Testis (tissue), 3 donors: ENCODE results near the gene ZHX3. TPM values are rescaled to one million over a fixed set of nuclear protein-coding genes. Genes with fewer than 3 reads are reported as not detected.

Experiments used
- DNase-seq: peaks from one replicate; pipeline ENCODE4 v3.0.0-alpha.2; 2019
- H3K27ac ChIP-seq, 2 donors: fragments of 200-600 bp; sonication (generic); one replicate each; pipeline ENCODE4 v1.5.1; 2019
- H3K27me3 ChIP-seq: fragments of 200-600 bp; sonication (generic); one replicate; pipeline ENCODE4 v1.5.1; 2019
- H3K36me3 ChIP-seq: fragments of 200-600 bp; sonication (generic); one replicate; pipeline ENCODE4 v1.5.1; 2017; ENCODE audit warnings: low read depth; ENCODE audit errors: missing control alignments
- H3K4me1 ChIP-seq: fragments of 200-600 bp; sonication (generic); one replicate; pipeline ENCODE4 v1.5.1; 2019
- H3K4me3 ChIP-seq, 2 donors: fragments of 200-600 bp; sonication (generic); one replicate each; pipeline ENCODE4 v1.5.1; 2017 to 2019
- H3K9me3 ChIP-seq: fragments of 200-600 bp; sonication (generic); one replicate; pipeline ENCODE4 v1.5.1; 2017
- CTCF ChIP-seq, 3 experiments: fragments of 450-650 bp in 2 of 3; fragments of 200-600 bp in 1 of 3; sonication (generic) in 1 of 3; IDR thresholded peaks; one replicate each; pipeline ENCODE4 v1.5.1; 2016 to 2019; ENCODE audit warnings: antibody characterized with exemption in 3 of 3, mild to moderate bottlenecking in 2 of 3, moderate library complexity in 1 of 3
- POLR2A ChIP-seq: fragments of 450-650 bp; IDR thresholded peaks from one replicate; pipeline ENCODE4 v1.6.1; 2017; ENCODE audit warnings: antibody characterized with exemption, mild to moderate bottlenecking, moderate library complexity
- WGBS, 2 donors: methylation state at CpG; one replicate each; pipeline ENCODE4 v1.1.5; 2018; 5-methylcytosine and 5-hydroxymethylcytosine counted together
- intact Hi-C: fragments of 100-400 bp; cut with DNase I; formaldehyde crosslinking; loops from one replicate; pipeline ENCODE4 v1.15.1; 2023; ENCODE audit warnings: low total_unique reads
- polyA plus RNA-seq: library from polyadenylated mRNA; stranded (reverse); fragments of 350-450 nt; fragmentation: Illumina TruSeq; extraction: RNeasy Lipid Tissue Mini Kit (QIAGEN cat#74804); gene quantifications from one replicate; pipeline ENCODE4 v1.2.3, GENCODE V29; 2014; ENCODE audit warnings: low read depth, low replicate concordance; ENCODE audit not compliant: insufficient read depth
- total RNA-seq, 2 donors: library from RNA; depleted of rRNA; stranded (reverse); fragments of >200 nt; gene quantifications; one replicate each; pipeline ENCODE4 v1.2.3, GENCODE V29; 2016

ZHX3 gene
- total and polyA plus RNA-seq, 3 donors from 2014 or later: 35.1 to 103 (median 55.7) TPM

GRCh38 chr20:41286240-41286851, 31.2 kb downstream of the ZHX3 start:
- intact Hi-C loops: no loop called here
- Histone ChIP-seq H3K4me3 (no peak overlapping the region), H3K36me3 (no peaks in the 10 kb centered on the region), H3K27ac (no peak overlapping the region), H3K9me3 (no peaks in the 10 kb centered on the region), H3K4me1 (no peaks in the 10 kb centered on the region), H3K27me3 (no peaks in the 10 kb centered on the region)
- WGBS, 2 donors: 87 to 100% methylated on average over 2 of the region's 2 CpGs
- no peak for DNase-seq
- TF ChIP-seq CTCF (IDR thresholded peaks at IDR 0.05) (no peak), POLR2A (no peak)

GRCh38 chr20:41279546-41280225, 37.8 kb downstream of the ZHX3 start:
- H3K9me3 ChIP-seq: no peaks in the 10 kb centered on the region
- H3K4me1 ChIP-seq: peaks cover 5% of the 10 kb centered on the region
- no peak overlapping the region for H3K4me3 ChIP-seq
- no peaks in the 10 kb centered on the region for H3K36me3 ChIP-seq
- 61 to 64% methylated on average over 3 of the region's 3 CpGs for WGBS, 2 donors
- DNase-seq: no peak
- H3K27ac ChIP-seq: no peak overlapping the region
- intact Hi-C loops: no loop called here
- no peak for TF ChIP-seq POLR2A
- TF ChIP-seq CTCF (IDR thresholded peaks at IDR 0.05): no peak
- H3K27me3 ChIP-seq: no peaks in the 10 kb centered on the region

- Histone ChIP-seq H3K9me3 (no peaks in the 10 kb centered on the region), H3K27ac (no peak overlapping the region), H3K36me3 (no peaks in the 10 kb centered on the region), H3K4me3 (no peak overlapping the region), H3K4me1 (peaks cover 12% of the 10 kb centered on the region), H3K27me3 (no peaks in the 10 kb centered on the region)
- 88 to 89% methylated on average over 5 of the region's 5 CpGs for WGBS, 2 donors
- intact Hi-C loops: no loop called here
- DNase-seq: no peak
- no peak for TF ChIP-seq POLR2A
- TF ChIP-seq CTCF (IDR thresholded peaks at IDR 0.05): no peak
Measured at GRCh38 chr20:41278936-41279335, 38.6 kb downstream of the ZHX3 start.

- no peak for TF ChIP-seq POLR2A
- no peak for TF ChIP-seq CTCF (IDR thresholded peaks at IDR 0.05)
- Histone ChIP-seq H3K36me3 (no peaks in the 10 kb centered on the region), H3K9me3 (no peaks in the 10 kb centered on the region), H3K27ac (peak overlapping the region in 1 of 2 donors; percentile 68), H3K4me1 (peaks cover 13% of the 10 kb centered on the region), H3K27me3 (no peaks in the 10 kb centered on the region), H3K4me3 (no peak overlapping the region)
- DNase-seq: no peak
- 60 to 72% methylated on average over 3 of the region's 3 CpGs for WGBS, 2 donors
- intact Hi-C loops: no loop called here
Measured at GRCh38 chr20:41277049-41277448, 40.5 kb downstream of the ZHX3 start.
